ENCODE results near the gene CDC16. TPM values are rescaled to one million over a fixed set of nuclear protein-coding genes. Genes with fewer than 3 reads are reported as not detected.

Gene CDC16
- total and polyA plus RNA-seq, 2 of the 4 experiments (the other 2 are of a cell fraction), result 41.6 to 66.6 TPM

GRCh38 chr13:114257014-114257413 lies 22.3 kb downstream of the CDC16 start:
- WGBS, 2 experiments (ENCODE audit: extremely low coverage in 2 of 2, insufficient read length in 1 of 2), result no CpG with 5 or more reads among the region's 4 CpGs
- Histone ChIP-seq H4K8ac (ENCODE audit: low read depth in 2 of 2, low read length in 2 of 2) (no peak overlapping the region), H4K20me1 (ENCODE audit: insufficient read depth, low read length) (no peaks in the 10 kb centered on the region; the same call in 1 of the 2 replicates), H2AK5ac (ENCODE audit: low read depth, low read length) (no peak overlapping the region), H2BK15ac (ENCODE audit: low read depth, low read length) (no peak overlapping the region), H3K23ac (ENCODE audit: low read depth, low read length) (no peak overlapping the region), H3K4me3 (ENCODE audit: insufficient read depth, low read depth, low read length) (no peak overlapping the region), H3K18ac (ENCODE audit: low read depth, low read length) (no peak overlapping the region), H3K4me1 (ENCODE audit: control insufficient read depth, insufficient read depth, low read length) (peaks cover 2% of the 10 kb centered on the region; the same call in 1 of the 2 replicates), H2BK20ac (ENCODE audit: low read depth, low read length) (no peak overlapping the region), H3K79me1 (ENCODE audit: low read depth in 1 of 2, low read length in 2 of 2) (peaks cover 35 to 48% of the 10 kb centered on the region in 2 experiments), H2AK9ac (replicated peaks; ENCODE audit: low read depth, low read length, poor library complexity) (no peak overlapping the region), H2AFZ (replicated peaks; ENCODE audit: low read length, poor library complexity) (no peak overlapping the region), H3K9me3 (ENCODE audit: control insufficient read depth, insufficient read depth, low read length) (no peaks in the 10 kb centered on the region), H3K4me2 (ENCODE audit: low read depth, low read length) (no peak overlapping the region), H3K27me3 (ENCODE audit: control insufficient read depth, insufficient read depth, low read length) (no peaks in the 10 kb centered on the region), H2BK120ac (ENCODE audit: low read depth, low read length) (no peak overlapping the region), H3K27ac (ENCODE audit: insufficient read depth, low read length) (no peak overlapping the region), H3K9me1 (ENCODE audit: insufficient read depth, low read length) (no peaks in the 10 kb centered on the region), H3K9ac (ENCODE audit: low read depth, low read length) (no peak overlapping the region), H3K56ac (ENCODE audit: extremely low read depth, insufficient read depth, low read length) (no peak overlapping the region), H2BK5ac (ENCODE audit: low read depth, low read length, poor library complexity, severe bottlenecking) (no peak overlapping the region), H4K91ac (ENCODE audit: insufficient read depth, low read depth, low read length) (no peak overlapping the region), H3K4ac (ENCODE audit: low read depth, low read length) (no peak overlapping the region), H3K36me3 (ENCODE audit: control insufficient read depth, insufficient read depth, low read length) (peaks cover 44% of the 10 kb centered on the region), H3K14ac (replicated peaks; ENCODE audit: low read depth, low read length) (no peak overlapping the region), H4K5ac (ENCODE audit: low read depth, low read length) (no peak overlapping the region)
- no peak for DNase-seq
- ATAC-seq (ENCODE audit: low read depth), result no peak
- dilution Hi-C loops (cut with HindIII; ENCODE audit: low sequenced_read_pairs, unreplicated experiment) (no loop called here), in situ Hi-C loops (cut with MboI; ENCODE audit: low sequenced_read_pairs) (no loop called here), intact Hi-C loops (cut with micrococcal nuclease) (no loop called here)
- BruUV-seq (replicated peaks), result no TSS peak
- CTCF ChIA-PET, result no interaction called here
- no peak for TF ChIP-seq RFX5 (IDR thresholded peaks at IDR 0.05; ENCODE audit: low read depth, low read length)
- no peak for TF ChIP-seq FOS (IDR thresholded peaks at IDR 0.05; ENCODE audit: low read depth, low read length)
- no peak for TF ChIP-seq POLR2A (IDR thresholded peaks at IDR 0.05; ENCODE audit: low read depth, low read length)
- TF ChIP-seq USF2 (IDR thresholded peaks at IDR 0.05; ENCODE audit: low read depth, low read length), result no peak
- no peak for TF ChIP-seq ELK1 (IDR thresholded peaks at IDR 0.05; ENCODE audit: borderline replicate concordance, low read depth, low read length)
- TF ChIP-seq RAD21 (IDR thresholded peaks at IDR 0.05; ENCODE audit: low read length), result no peak
- POLR2A ChIA-PET (ENCODE audit: unreplicated experiment), result no interaction called here

Data from IMR-90 (cell line).